Hepatocyte (in vitro differentiated cells): Measurements from ENCODE around the gene SLC13A2.

Experiments
- CTCF ChIP-seq: fragments of 200-600 bp; sonication (generic); IDR thresholded peaks from 2 replicates; pipeline ENCODE4 v1.5.1; 2016; ENCODE audit warnings: antibody characterized with exemption, mild to moderate bottlenecking; ENCODE audit not compliant: poor library complexity
- EZH2 ChIP-seq: fragments of 200-600 bp; sonication (generic); IDR thresholded peaks from 2 replicates; pipeline ENCODE4 v1.6.1; 2016; ENCODE audit warnings: antibody characterized with exemption, mild to moderate bottlenecking, borderline replicate concordance
- EZH2phosphoT487 ChIP-seq: fragments of 200-600 bp; sonication (generic); IDR thresholded peaks from one replicate; pipeline ENCODE4 v1.6.1; 2018; ENCODE audit warnings: antibody characterized with exemption, mild to moderate bottlenecking, low read depth, moderate library complexity; ENCODE audit not compliant: unreplicated experiment, severe bottlenecking

- no peak for TF ChIP-seq EZH2
- no peak for TF ChIP-seq CTCF
- TF ChIP-seq EZH2phosphoT487 = no peak
Observed at GRCh38 chr17:28528327-28529012, 55.0 kb downstream of the SLC13A2 start.
